Left ventricle myocardium inferior (tissue), 1 donor: ENCODE data around the gene TAF11L5. TPM values are rescaled to one million over a fixed set of nuclear protein-coding genes. Genes with fewer than 3 reads are reported as not detected.
"Not testable (repeated sequence)": the region's sequence is repeated elsewhere in the genome, so short reads cannot be mapped to it uniquely, and the experiment has no call there.

Experiments
- DNase-seq: peaks from one replicate; pipeline ENCODE4 v3.0.0-alpha.2; 2020
- H3K27ac ChIP-seq: fragments of 200-600 bp; replicated peaks from 2 replicates; pipeline ENCODE4 v1.8.0; 2021
- H3K27me3 ChIP-seq: fragments of 200-600 bp; 2 replicates; pipeline ENCODE4 v1.8.0; 2021; ENCODE audit warnings: low read depth
- H3K36me3 ChIP-seq: fragments of 200-600 bp; 2 replicates; pipeline ENCODE4 v1.8.0; 2021
- H3K4me1 ChIP-seq: fragments of 200-600 bp; 2 replicates; pipeline ENCODE4 v1.8.0; 2021
- H3K4me3 ChIP-seq: fragments of 200-600 bp; 2 replicates; pipeline ENCODE4 v1.8.0; 2021; ENCODE audit warnings: mild to moderate bottlenecking, moderate library complexity
- H3K9me3 ChIP-seq: fragments of 200-600 bp; replicated peaks from 2 replicates; pipeline ENCODE4 v1.8.0; 2021
- intact Hi-C: fragments of 100-400 bp; cut with micrococcal nuclease; formaldehyde crosslinking; loops from one replicate; pipeline ENCODE4 v1.11.0; 2022
- long read RNA-seq: library from polyadenylated mRNA; unstranded; transcript quantifications from one replicate; pipeline ENCODE4 v2.0.0, GENCODE V29; 2021
- total RNA-seq: library from RNA; stranded (reverse); fragmentation: NEBNext Ultra II Directional; extraction: Animal tissue kit (Norgen Biotek cat#: 25700); gene quantifications from one replicate; pipeline ENCODE4 v1.2.1, GENCODE V29; 2021
- TF ChIP-seq, protein P1 (sequence below): fragments of 200-600 bp; IDR thresholded peaks from 2 replicates; pipeline ENCODE4 v1.8.0; 2021; ENCODE audit warnings: antibody characterized with exemption, mild to moderate bottlenecking, borderline replicate concordance
- donor health status: DM: no; HTN: yes; CAD: no; lungs with severe emphysema.

The TAF11L5 gene
- not detected for total RNA-seq
- long read RNA-seq: 0 reads

DNA sequence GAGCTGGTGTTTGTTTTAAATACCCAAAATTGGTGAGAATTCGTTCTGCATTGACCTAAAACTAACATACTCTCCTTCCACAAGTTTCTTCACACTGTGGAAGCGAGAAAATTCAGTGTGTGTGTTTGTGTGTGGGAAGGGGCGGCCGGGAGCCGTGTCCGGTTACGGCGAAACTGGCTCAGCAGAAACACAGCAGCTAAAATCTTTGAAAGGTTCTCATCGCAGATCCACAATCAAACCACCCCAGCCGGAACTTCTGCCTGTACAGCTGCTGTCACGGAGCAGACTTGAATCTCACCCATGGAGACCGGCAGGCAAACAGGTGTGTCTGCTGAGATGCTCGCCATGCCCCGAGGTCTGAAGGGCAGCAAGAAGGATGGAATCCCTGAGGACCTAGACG lies at the start of gene TAF11L5:
TSS of gene TAF11L5 (plus strand) at position 301 of the 400 bp plus-strand sequence.
- H3K9me3 ChIP-seq, intact Hi-C loops, DNase-seq, H3K27me3 ChIP-seq, H3K4me3 ChIP-seq, H3K27ac ChIP-seq, H3K4me1 ChIP-seq, H3K36me3 ChIP-seq: not testable (repeated sequence)

GRCh38 chr5:17477043-17477442 lies 48.0 kb upstream of the TAF11L5 start:
- Histone ChIP-seq H3K4me1 (no peaks in the 10 kb centered on the region), H3K9me3 (no peaks in the 10 kb centered on the region), H3K36me3 (no peaks in the 10 kb centered on the region), H3K27me3 (no peaks in the 10 kb centered on the region), H3K27ac (no peak overlapping the region), H3K4me3 (no peak overlapping the region)
- DNase-seq: no peak
- TF ChIP-seq, protein P1, sequence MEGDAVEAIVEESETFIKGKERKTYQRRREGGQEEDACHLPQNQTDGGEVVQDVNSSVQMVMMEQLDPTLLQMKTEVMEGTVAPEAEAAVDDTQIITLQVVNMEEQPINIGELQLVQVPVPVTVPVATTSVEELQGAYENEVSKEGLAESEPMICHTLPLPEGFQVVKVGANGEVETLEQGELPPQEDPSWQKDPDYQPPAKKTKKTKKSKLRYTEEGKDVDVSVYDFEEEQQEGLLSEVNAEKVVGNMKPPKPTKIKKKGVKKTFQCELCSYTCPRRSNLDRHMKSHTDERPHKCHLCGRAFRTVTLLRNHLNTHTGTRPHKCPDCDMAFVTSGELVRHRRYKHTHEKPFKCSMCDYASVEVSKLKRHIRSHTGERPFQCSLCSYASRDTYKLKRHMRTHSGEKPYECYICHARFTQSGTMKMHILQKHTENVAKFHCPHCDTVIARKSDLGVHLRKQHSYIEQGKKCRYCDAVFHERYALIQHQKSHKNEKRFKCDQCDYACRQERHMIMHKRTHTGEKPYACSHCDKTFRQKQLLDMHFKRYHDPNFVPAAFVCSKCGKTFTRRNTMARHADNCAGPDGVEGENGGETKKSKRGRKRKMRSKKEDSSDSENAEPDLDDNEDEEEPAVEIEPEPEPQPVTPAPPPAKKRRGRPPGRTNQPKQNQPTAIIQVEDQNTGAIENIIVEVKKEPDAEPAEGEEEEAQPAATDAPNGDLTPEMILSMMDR: no peak
- intact Hi-C loops: no loop called here

- no peaks in the 10 kb centered on the region for H3K27me3 ChIP-seq
- intact Hi-C loops: no loop called here
- TF ChIP-seq, protein P1: no peak
Measured at GRCh38 chr5:17477573-17478265, 47.3 kb upstream of the TAF11L5 start.

DNA sequence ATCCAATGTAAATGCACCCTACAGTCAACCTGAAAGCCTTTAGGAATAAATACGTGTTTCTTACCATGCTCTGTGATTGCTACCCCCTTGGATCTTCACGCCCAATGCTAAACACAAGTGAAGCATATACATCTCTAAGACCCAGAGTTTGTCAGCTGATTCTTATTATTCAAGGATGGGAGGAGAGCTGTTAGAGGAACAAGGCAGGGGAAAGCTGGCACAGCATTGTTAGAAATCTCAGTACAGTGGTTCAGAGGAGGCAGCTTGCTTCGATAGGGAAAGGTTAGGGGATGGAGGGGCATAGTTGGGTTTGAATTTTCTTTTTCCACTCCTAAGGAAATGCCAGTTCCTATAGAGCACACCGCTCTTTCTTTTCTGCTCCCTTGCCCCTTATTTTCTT lies 43.7 kb upstream of the TAF11L5 start:
- intact Hi-C loops: no loop called here
- no peaks in the 10 kb centered on the region for H3K4me1 ChIP-seq
- DNase-seq: no peak
- H3K36me3 ChIP-seq: no peaks in the 10 kb centered on the region
- H3K27me3 ChIP-seq: no peaks in the 10 kb centered on the region
- TF ChIP-seq, protein P1: no peak
- no peak overlapping the region for H3K27ac ChIP-seq
- no peaks in the 10 kb centered on the region for H3K9me3 ChIP-seq
- no peak overlapping the region for H3K4me3 ChIP-seq

More at GRCh38 chr5:17477573-17478265, 47.3 kb upstream of the TAF11L5 start:
- DNase-seq: no peak
- Histone ChIP-seq H3K27ac (no peak overlapping the region), H3K4me3 (no peak overlapping the region), H3K9me3 (no peaks in the 10 kb centered on the region), H3K4me1 (no peaks in the 10 kb centered on the region), H3K36me3 (no peaks in the 10 kb centered on the region)

DNA sequence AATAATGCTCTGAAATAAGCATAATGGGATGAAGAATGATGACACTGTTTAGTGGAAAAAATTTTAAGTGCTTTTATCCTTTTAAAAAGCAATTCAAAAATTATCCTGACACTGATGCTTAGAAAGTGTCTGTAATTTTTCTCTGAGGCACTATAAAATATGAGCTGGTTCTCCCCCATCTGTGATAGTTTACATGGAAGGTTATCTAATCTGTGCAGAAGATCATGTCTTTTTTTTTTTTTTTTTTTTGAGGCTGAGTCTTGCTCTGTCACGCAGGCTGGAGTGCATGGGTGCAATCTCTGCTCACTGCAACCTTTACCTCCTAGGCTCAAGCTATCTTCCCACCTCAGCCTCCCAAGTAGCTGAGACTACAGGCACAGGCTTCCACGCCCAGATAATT lies 42.2 kb upstream of the TAF11L5 start:
- Histone ChIP-seq H3K27ac (no peak overlapping the region), H3K36me3 (no peaks in the 10 kb centered on the region), H3K4me1 (no peaks in the 10 kb centered on the region), H3K9me3 (no peaks in the 10 kb centered on the region), H3K27me3 (no peaks in the 10 kb centered on the region), H3K4me3 (no peak overlapping the region)
- intact Hi-C loops: no loop called here
- TF ChIP-seq, protein P1: no peak
- no peak for DNase-seq

- H3K36me3 ChIP-seq, H3K4me3 ChIP-seq, H3K4me1 ChIP-seq, H3K9me3 ChIP-seq, H3K27me3 ChIP-seq, intact Hi-C loops, DNase-seq, H3K27ac ChIP-seq: not testable (repeated sequence)
Measured at GRCh38 chr5:17486464-17487173, 38.4 kb upstream of the TAF11L5 start.
